ENCODE data around the gene KRT25.

Gene KRT25

DNA sequence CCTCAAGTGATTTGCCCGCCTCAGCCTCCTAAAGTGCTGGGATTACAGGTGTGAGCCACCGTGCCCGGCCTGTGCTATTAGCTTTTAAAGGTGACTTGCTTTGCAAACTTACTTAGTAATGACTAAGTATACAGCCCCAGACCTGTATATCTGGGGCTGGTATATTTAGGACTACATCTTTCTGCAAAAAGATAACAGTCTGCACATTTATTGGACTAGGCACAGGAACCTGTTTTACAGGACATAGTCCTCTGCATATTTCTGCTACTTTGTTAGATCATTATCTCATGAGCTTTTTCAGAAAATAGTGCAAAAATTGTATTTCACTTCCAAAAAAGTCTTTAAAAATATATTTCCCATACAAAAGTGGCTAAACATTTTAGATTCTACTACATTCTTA is 52.9 kb downstream of the KRT25 start:
- no peak for TF ChIP-seq CTCF (IDR thresholded peaks at IDR 0.05)
- no peak overlapping the region for H2AFZ ChIP-seq

GRCh38 chr17:40699853-40700252 is 55.3 kb downstream of the KRT25 start:
- Histone ChIP-seq H3K79me2 (no peaks in the 10 kb centered on the region), H2AFZ (no peak overlapping the region), H3K4me3 (ENCODE audit: low read depth, low read length) (no peak overlapping the region), H3K27ac (no peak overlapping the region), H3K9me3 (ENCODE audit: control insufficient read depth, low read length) (no peaks in the 10 kb centered on the region), H3K4me1 (no peaks in the 10 kb centered on the region), H3K4me2 (ENCODE audit: low read length) (no peak overlapping the region), H3K9ac (no peak overlapping the region), H3K27me3 (ENCODE audit: control insufficient read depth, insufficient read depth, low read length) (no peaks in the 10 kb centered on the region), H3K36me3 (ENCODE audit: control insufficient read depth, insufficient read depth, low read length) (no peaks in the 10 kb centered on the region)
- TF ChIP-seq CTCF (IDR thresholded peaks at IDR 0.05) = no peak

More for the DNA sequence above, 52.9 kb downstream of the KRT25 start:
- H3K4me3 ChIP-seq (ENCODE audit: low read depth, low read length) = no peak overlapping the region
- no peaks in the 10 kb centered on the region for H3K36me3 ChIP-seq (ENCODE audit: control insufficient read depth, insufficient read depth, low read length)
- H3K27me3 ChIP-seq (ENCODE audit: control insufficient read depth, insufficient read depth, low read length) = no peaks in the 10 kb centered on the region
- no peak overlapping the region for H3K27ac ChIP-seq
- H3K4me1 ChIP-seq = no peaks in the 10 kb centered on the region
- peak overlapping the region; percentile 22 for H3K4me2 ChIP-seq (ENCODE audit: low read length)
- no peak overlapping the region for H3K9ac ChIP-seq
- H3K9me3 ChIP-seq (ENCODE audit: control insufficient read depth, low read length) = no peaks in the 10 kb centered on the region
- no peaks in the 10 kb centered on the region for H3K79me2 ChIP-seq

DNA sequence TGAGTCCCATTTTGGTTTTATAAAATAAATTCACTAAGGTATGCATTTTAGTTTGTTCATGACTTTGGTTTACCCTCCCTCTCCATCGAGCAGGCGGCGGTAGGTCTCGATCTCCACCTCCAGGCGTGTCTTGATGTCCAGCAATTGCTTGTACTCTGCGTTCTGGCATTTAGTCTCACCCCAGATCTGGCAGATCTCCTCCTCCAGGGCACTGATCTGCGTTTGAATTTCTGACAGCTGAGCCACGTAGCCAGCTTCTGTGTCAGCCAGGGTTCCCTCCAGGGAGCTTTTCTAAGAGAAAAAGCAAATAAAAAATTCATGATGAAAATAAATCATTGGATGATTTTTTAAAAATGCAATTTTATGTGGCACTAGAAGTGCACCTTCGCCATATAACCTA is 55.8 kb downstream of the KRT25 start:
- no peaks in the 10 kb centered on the region for H3K79me2 ChIP-seq
- no peaks in the 10 kb centered on the region for H3K9me3 ChIP-seq (ENCODE audit: control insufficient read depth, low read length)
- H3K27me3 ChIP-seq (ENCODE audit: control insufficient read depth, insufficient read depth, low read length) = no peaks in the 10 kb centered on the region
- H3K27ac ChIP-seq = no peak overlapping the region
- no peaks in the 10 kb centered on the region for H3K36me3 ChIP-seq (ENCODE audit: control insufficient read depth, insufficient read depth, low read length)
- H2AFZ ChIP-seq = no peak overlapping the region
- H3K4me1 ChIP-seq = no peaks in the 10 kb centered on the region
- H3K9ac ChIP-seq = no peak overlapping the region
- H3K4me3 ChIP-seq (ENCODE audit: low read depth, low read length) = no peak overlapping the region
- TF ChIP-seq CTCF (IDR thresholded peaks at IDR 0.05) = no peak
- no peak overlapping the region for H3K4me2 ChIP-seq (ENCODE audit: low read length)

All from parathyroid adenoma (tissue), 2 donors.